ENCODE measurements around the gene CELF4.

CELF4 gene

DNA sequence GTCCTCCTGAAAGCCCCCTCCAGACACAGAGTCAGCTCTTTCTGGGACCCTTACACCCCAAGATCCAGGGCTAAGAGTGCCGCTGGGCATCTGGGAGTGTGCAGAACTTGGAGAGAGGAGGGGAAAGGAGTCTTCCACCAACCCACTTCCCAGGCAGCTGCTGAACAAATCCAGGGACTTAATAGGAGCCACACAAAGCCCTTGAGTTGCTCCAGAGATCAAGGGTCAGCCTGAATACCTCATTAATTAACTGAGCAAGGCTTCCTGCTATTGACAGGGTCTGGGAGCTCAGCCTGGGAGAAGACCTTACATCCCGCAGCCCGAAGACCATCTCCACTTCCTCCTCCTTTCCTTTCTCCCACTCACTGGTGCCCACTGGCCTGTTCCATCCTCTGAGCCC lies 108.3 kb downstream of the CELF4 start:
- TF ChIP-seq ZFX (IDR thresholded peaks at IDR 0.05) (no peak), CTCF (conservative IDR thresholded peaks at IDR 0.05) (no peak)
- no peak overlapping the region for H3K27ac ChIP-seq

GRCh38 chr18:37456873-37457272 lies 108.7 kb downstream of the CELF4 start:
- TF ChIP-seq ZFX (IDR thresholded peaks at IDR 0.05) (no peak), CTCF (conservative IDR thresholded peaks at IDR 0.05) (no peak)
- no peak overlapping the region for H3K27ac ChIP-seq

GRCh38 chr18:37456395-37456794 lies 109.2 kb downstream of the CELF4 start:
- TF ChIP-seq CTCF (conservative IDR thresholded peaks at IDR 0.05) (no peak), ZFX (IDR thresholded peaks at IDR 0.05) (no peak)
- no peak overlapping the region for H3K27ac ChIP-seq

DNA sequence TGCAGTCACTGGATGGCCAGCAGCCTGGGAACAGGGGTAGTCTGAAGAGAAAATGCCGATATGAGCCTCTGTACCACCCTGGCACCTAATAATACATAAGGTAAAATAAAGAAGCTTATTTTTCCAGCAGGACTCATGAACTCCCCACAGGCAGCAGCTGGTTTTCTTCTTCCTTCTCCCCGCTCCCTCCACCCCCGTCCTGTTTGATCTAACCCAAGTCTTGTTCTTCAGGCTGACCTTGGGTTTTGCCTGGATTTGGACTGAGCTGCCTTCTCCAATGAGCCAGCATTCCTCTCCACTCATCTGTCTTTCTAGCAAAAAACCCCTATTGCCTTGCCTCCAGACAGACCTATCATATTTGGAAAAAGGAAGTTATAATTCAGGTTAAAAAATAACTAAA lies 111.8 kb downstream of the CELF4 start:
- TF ChIP-seq CTCF (conservative IDR thresholded peaks at IDR 0.05) (no peak), ZFX (IDR thresholded peaks at IDR 0.05) (no peak)
- H3K27ac ChIP-seq = no peak overlapping the region

DNA sequence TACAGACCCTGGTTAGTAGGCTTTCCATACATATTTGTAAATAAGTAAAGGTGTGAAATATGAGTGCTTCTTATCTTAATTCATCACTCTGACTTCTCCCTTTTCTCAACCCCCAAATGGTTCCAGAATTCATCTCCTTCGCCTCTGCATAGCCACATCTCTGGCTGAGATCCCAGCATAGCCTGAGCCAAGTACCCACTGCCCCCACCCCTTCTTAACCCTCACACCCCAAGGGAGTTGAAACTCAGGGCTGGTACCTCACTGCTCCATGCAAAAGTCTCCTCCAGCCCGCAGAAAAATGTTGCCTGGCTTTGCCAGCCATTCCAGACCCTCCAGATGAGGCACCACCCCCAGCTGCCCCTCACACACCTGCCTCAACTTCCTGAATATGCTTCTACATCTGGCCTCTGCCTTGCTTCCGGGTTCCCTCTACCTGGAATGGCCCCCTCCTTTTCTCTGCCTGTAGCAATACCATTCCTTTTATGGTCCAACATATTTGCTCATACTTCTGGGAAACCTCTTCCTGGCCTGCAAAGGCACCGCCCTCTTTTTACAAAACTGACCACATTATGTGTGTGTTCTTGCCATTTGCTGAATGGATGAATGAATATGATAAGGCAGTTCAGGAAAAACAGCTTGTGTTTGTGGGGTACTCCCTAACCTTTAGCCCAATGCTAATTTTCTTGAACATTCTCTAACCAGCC lies 112.8 kb downstream of the CELF4 start:
- TF ChIP-seq CTCF (conservative IDR thresholded peaks at IDR 0.05) (no peak), ZFX (IDR thresholded peaks at IDR 0.05) (no peak)
- no peak overlapping the region for H3K27ac ChIP-seq

DNA sequence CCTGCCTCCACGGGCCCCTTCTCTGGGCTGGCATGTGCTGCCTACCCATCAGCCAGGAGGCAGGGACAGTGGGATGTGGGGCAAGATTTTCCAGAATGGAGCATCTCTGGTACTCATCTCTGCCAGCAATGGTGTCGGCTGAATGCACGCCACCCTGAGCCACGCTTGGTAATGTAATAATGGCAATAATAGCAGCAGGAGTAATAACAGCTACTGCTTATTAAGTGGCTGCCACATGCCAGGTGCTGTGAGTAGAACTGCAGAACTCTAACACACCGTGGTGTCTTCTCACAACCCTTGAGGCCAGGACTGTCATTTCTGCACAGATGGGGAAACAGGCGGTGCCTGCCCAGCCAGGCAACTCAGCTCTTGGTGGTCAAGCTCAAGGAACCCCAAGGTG lies 113.6 kb downstream of the CELF4 start:
- H3K27ac ChIP-seq = no peak overlapping the region
- TF ChIP-seq ZFX (IDR thresholded peaks at IDR 0.05) (no peak), CTCF (conservative IDR thresholded peaks at IDR 0.05) (no peak)

GRCh38 chr18:37451239-37451825 lies 114.3 kb downstream of the CELF4 start:
- H3K27ac ChIP-seq = no peak overlapping the region
- TF ChIP-seq ZFX (IDR thresholded peaks at IDR 0.05) (no peak), CTCF (conservative IDR thresholded peaks at IDR 0.05) (no peak)

All from C4-2B (cell line).